T-helper 22 cell (primary cell): ENCODE results near the gene KCNK6.
"Not testable (repeated sequence)": the region's sequence is repeated elsewhere in the genome, so short reads cannot be mapped to it uniquely, and the experiment has no call there.

ENCODE experiments used
- DNase-seq: peaks from one replicate; pipeline ENCODE4 v3.0.0-alpha.2; 2020; ENCODE audit warnings: low read depth

Gene KCNK6

DNA sequence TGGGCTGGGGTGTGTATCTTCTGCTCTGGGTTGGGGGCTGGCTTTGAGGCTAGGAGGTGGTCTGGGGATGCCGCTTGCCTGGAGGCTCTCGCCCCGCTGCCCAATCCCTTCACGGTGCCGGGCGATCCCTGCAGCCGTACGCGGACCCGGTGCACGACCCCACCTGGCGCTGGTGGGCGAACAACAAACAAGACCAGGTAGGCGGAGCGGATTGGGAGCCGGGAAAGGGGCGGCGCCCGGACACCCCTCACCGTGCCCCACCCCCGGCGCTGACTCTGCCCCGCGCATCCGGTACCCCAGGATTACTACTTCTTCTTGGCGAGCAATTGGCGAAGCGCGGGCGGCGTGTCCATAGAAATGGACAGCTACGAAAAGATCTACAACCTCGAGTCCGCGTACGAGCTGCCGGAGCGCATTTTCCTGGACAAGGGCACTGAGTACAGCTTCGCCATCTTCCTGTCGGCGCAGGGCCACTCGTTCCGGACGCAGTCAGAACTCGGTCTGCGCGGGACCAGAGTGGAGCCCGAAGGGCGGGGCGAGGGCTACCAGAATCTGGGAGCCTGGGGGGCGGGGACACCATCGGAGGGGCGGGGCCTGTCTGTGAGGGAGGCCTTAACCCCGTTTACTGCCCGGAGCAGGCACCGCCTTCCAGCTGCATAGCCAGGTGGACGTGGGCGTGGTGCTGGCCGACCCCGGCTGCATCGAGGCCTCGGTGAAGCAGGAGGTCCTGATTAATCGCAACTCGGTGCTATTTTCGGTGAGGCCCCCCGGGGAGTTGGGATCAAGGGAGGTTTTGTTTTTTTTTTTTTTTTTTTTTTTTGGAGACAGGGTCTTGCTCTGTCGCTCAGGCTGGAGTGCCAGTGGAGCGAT is 42.7 kb downstream of the KCNK6 start:
- DNase-seq, result peak; percentile 59

DNA sequence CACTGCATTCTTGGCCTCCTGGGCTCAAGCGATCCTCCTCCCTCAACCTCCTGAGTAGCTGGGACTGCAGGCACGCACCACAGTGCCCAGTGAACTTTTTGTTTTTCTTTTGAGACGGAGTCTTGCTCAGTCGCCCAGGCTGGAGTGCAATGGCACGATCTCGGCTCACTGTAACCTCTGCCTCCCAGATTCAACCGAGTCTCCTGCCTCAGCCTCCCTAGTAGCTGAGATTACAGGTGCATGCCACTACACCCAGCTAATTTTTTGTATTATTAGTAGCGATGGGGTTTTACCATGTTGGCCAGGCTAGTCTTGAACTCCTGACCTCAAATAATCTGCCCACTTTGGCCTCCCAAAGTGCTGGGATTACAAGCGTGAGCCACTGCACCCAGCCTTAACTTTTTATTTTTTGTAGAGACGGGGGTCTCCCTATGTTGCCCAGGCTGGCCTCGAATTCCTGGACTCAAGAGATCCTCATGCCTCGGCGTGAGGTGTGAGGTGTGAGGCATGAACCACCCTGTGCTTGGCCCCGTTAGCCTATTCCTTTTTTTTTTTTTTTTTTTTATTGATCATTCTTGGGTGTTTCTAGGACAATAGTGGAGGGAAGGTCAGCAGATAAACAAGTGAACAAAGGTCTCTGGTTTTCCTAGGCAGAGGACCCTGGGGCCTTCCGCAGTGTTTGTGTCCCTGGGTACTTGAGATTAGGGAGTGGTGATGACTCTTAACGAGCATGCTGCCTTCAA is 43.5 kb downstream of the KCNK6 start:
- DNase-seq, result not testable (repeated sequence)

DNA sequence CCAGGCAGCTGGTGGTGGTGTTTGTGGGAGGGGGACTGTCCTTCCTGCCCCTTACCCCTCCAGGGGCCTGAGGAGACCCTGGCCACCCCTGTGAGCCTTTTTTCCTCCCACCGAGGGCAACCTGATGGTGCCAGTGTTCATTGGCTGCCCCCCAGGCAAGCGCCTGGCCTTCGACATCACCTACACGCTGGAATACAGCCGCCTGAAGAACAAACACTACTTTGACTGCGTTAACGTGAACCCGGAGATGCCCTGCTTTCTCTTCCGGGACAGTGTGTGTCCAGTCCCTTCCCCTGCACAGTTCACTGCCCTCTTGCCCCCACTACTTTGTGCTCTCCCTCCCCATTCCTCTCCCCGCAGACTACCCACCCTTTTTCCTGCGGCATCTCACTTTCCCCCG is 47.4 kb downstream of the KCNK6 start:
- DNase-seq, result no peak

DNA sequence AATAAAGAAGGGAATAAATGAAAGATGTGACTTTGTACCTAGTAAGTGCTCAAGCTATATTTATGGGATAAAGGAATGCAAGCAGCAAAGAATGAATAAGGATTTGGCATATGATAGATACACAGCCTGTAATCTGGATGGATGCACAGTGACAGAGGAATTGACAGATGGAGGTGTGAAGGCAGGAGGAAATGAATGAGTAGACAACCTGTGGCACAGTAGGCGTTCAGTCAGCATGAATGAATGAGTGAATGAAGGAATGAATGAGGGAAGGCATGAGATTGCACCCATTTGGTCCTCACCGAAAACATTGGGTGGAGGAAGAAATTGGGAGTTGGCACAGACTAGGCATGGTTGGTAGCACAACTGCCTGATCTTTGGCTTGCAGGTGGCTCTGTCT is 49.9 kb downstream of the KCNK6 start:
- DNase-seq, result no peak

DNA sequence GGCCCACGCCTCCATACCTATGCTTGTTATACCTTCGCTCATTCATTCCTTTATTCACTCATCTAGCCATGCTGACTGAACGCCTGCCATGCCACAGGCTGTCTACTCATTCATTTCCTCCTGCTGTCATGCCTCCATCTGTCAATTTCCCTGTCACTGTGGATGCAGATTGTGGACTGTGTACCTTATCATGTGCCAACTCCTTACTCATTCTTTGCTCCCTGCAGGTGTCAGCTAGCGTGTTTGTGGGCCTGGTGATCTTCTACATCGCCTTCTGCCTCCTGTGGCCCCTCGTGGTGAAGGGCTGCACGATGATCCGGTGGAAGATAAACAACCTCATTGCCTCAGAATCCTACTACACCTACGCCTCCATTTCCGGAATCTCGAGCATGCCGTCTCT is 50.7 kb downstream of the KCNK6 start:
- no peak for DNase-seq

DNA sequence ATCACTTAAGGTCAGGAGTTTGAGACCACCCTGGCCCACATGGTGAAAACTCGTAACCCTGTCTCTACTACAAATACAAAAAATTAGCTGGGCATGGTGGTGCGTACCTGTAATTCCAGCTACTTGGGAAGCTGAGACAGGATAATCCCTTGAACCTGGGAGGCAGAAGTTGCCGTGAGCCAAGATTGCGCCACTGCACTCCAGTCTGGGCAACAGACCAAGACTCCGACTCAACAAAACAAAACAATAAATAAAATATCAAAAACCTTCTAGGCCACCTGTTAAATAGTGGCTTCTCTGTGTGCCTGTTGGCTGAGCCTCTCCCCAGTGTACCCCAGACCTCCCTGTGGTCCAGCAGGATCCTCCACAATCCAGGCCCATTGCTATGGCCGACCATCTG is 51.4 kb downstream of the KCNK6 start:
- no peak for DNase-seq

DNA sequence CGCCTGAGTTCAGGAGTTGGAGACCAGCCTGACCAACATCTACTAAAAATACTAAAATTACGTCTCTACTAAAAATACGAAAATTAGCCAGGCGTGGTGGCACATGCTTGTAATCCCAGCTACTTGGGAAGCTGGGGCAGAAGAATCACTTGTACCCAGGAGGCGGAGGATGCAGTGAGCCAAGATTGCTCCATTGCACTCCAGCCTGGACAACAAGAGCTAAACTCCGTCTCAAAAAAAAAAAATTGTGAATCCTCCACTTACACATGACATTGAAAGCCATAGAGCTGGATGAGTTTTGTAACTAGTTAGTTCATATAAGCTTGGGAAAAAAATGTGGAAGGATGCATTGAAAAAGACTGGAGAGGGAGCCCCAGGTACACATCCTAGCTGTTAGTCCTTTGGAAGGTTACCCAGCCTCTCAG is 54.3 kb downstream of the KCNK6 start:
- no peak for DNase-seq

DNA sequence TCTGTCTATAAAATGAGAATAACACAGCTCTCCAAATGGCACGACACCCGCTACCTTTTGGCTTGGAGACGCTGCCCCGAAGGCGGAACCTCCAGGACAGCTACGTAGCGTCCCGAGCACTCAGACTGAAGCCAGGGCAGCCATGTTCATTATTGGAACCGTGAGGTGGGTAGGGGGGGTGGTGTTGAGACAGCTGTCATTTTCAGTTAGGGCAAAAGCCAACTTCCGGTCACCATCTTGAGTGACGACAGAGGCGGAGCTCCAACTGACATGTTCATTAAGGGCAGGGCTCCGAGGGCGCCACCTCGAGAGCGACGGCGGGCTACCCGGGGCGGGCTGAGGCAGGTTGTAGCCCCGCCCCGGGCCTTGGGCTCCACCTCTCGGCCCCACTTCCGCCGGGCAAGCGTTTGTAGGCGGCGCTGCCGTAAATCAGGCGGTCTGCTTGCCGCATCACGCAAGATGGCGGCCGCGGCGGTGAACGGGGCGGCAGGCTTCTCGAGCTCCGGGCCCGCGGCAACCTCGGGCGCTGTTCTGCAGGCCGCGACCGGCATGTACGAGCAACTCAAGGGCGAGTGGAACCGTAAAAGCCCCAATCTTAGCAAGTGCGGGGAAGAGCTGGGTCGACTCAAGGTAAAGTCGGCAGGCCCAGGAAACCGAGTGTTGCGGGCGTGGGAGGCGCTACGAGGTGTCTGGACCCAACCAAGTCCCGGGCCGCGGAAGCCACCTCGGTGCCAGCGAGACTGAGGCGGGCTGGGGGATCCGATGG is 54.9 kb downstream of the KCNK6 start, which contains the start of gene PSMD8:
Gene PSMD8 (plus strand): TSS at position 240 of the 766 bp plus-strand sequence. CDS start 31 bp downstream, at position 271.
- DNase-seq, result peak; percentile 98

DNA sequence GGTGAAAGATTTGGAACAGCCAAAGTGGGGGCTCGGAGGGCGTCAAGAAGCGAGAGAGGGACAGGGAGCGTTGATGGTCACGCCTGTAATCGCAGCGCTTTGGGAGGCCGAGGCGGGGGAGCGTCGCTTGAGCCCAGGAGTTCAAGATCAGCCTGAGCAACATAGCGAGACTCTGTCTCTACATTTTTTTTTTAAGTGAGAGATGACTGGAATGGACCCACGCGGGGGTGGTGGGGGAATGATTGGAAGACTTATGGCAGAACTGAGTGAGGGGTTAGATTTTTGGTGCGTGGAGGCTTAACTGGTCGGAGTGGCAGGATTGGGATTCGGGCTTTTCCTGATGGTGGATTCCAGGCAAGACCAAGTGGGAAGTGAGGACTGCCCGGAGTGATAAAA is 55.5 kb downstream of the KCNK6 start:
- DNase-seq, result no peak

DNA sequence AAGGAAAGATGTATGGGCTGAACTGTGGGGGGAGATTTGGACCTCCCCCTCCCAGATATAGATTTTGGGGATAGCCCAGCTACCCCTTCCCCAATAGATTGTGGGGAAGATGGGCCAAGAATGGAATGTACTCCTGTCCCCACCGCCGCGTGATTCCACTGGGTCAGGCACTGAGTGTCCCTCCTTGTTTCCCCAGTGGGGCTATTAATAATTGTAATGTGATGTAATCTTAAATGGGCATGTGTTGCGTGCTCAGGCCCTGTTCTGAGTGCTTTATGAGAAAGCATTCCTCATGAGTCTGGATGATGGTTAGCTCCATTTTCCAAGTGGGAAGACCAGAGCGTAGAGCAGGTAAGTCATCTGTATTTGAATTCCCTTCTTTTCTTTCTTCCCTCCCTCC is 56.1 kb downstream of the KCNK6 start:
- no peak for DNase-seq

DNA sequence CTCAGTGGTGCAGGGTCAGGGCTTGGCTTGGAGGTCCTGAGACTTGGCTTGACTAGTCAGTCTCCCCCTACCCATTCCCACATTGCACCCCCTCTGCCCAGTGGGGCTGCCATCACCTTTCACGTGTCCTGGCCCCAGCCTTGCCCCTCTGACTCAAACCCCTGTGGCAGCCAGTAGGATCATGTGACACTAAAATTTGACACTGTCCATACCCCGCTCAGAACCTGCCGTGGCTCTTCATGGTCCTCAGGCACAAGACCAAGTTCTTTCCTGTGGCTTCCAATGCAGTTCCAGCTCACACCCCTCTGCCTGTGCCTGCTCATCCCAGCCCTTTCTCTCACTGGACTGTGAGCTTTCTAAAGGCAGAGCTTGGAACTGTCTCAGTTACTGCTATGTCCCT is 56.9 kb downstream of the KCNK6 start:
- no peak for DNase-seq

DNA sequence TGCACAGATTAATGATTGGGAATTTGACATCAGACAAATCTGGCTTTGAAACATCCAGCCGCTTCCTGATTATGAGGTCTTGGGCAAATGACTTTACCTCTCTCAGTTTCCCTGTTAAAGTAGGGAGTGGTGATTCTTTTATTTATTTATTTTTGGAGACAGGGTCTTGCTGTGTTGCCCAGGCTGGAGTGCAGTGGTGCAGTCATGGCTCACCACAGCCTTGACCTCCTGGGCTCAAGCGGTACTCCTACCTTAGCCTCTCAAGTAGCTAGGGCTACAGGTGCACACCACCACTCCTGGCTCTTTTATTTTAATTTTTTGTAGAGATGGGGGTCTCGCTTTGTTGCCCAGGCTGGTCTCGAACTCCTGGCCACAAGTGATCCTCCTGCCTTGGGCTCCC is 57.4 kb downstream of the KCNK6 start:
- no peak for DNase-seq

DNA sequence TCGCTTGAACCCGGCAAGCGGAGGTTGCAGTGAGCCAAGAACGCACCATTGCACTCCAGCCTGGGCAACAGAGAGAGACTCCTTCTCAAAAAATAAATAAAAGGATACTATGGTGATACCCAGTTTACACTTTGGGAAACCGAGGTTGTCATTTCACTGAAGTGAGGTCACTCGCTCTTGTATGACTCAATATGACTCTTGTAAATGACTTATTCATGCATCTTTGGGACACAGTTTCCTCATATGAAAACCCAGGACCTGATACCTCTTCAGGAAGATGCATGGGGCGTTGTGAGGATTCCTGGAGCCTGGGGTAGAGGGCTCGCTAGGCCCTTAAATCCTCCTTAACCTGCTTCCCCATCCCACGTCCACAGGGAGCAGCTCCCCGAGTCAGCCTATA is 59.2 kb downstream of the KCNK6 start:
- DNase-seq, result no peak

DNA sequence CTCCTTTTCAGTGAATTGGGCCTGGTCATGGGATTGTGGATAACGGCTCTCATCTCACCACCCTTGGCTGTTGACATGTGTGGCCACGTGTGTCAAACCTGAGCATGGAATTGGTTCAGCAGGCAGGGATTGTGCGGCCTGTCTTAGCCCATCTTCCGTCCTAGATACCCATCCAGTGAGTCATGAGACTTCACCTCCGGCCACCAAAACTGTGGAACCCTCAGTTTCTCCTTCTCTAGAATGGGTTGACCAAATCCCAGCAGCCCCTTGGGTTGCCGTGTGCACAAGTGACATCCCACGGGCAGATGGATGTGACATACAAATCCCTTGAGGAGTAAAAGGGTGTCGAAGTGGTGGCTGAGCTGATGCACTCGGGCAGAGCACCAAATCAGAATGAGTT is 61.5 kb downstream of the KCNK6 start:
- no peak for DNase-seq
